DMS 273 treated with DMSO at 0.1 percent for 48 hours (cell line): ENCODE results near the gene BBOX1.

Experiments used
- DNase-seq: peaks from one replicate; lab custom pipeline; 2025; lab: John Stamatoyannopoulos, UW

Gene BBOX1

GRCh38 chr11:27025312-27025955, 15.2 kb upstream of the BBOX1 start:
- DNase-seq = no peak

- DNase-seq = no peak
These were observed 14.5 kb upstream of the BBOX1 start for GRCh38 chr11:27025957-27026733.

- no peak for DNase-seq
These were observed 12.1 kb upstream of the BBOX1 start for GRCh38 chr11:27028561-27028965.

- DNase-seq = no peak
These were observed 10.6 kb upstream of the BBOX1 start for GRCh38 chr11:27029966-27030365.

- no peak for DNase-seq
These were observed 8.9 kb upstream of the BBOX1 start for GRCh38 chr11:27031754-27032153.

- no peak for DNase-seq
These were observed 742 bp upstream of the BBOX1 start for GRCh38 chr11:27039873-27040272.

- no peak for DNase-seq
These were observed 705 bp downstream of the BBOX1 start for GRCh38 chr11:27041141-27041899.

GRCh38 chr11:27046956-27047355, 6.3 kb downstream of the BBOX1 start:
- no peak for DNase-seq

GRCh38 chr11:27052668-27053067, 12.1 kb downstream of the BBOX1 start:
- no peak for DNase-seq

GRCh38 chr11:27055065-27055682, 14.6 kb downstream of the BBOX1 start:
- DNase-seq = no peak

- DNase-seq = no peak
These were observed 16.6 kb downstream of the BBOX1 start for GRCh38 chr11:27057091-27057780.

- no peak for DNase-seq
These were observed 17.8 kb downstream of the BBOX1 start for GRCh38 chr11:27058456-27058855.

- no peak for DNase-seq
These were observed 18.8 kb downstream of the BBOX1 start for GRCh38 chr11:27059431-27059830.

- DNase-seq = no peak
These were observed 20.3 kb downstream of the BBOX1 start for GRCh38 chr11:27060816-27061460.

GRCh38 chr11:27061461-27061821, 20.8 kb downstream of the BBOX1 start:
- DNase-seq = no peak

- DNase-seq = no peak
These were observed 23.5 kb downstream of the BBOX1 start for GRCh38 chr11:27064086-27064485.

GRCh38 chr11:27075192-27075591, 34.6 kb downstream of the BBOX1 start:
- no peak for DNase-seq

- no peak for DNase-seq
These were observed 35.0 kb downstream of the BBOX1 start for GRCh38 chr11:27075655-27076054.

GRCh38 chr11:27076121-27076589, 35.5 kb downstream of the BBOX1 start:
- DNase-seq = no peak

GRCh38 chr11:27081056-27081455, 40.4 kb downstream of the BBOX1 start:
- DNase-seq = no peak

GRCh38 chr11:27083241-27083640, 42.6 kb downstream of the BBOX1 start:
- DNase-seq = no peak
